ENCODE data around the gene TRAF3IP3.

DNA sequence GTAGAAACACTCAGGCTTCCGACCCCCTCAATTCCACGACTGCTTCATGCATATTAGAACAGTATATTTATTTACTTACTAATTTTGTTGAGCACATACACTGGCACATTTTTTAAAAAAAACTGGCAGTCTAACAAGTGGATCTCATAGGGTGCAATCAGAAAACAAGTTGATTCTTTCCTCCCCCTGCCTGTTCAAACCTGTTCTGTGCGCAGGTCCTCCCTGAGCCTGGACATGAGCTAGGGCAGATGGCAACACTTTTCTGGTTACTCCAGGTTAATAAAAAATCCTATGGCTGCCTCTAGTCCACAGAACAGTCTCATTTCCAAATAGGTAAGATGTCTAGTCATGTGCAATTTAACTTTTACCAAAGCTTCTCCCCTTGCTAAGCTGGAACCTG is 32.6 kb upstream of the TRAF3IP3 start:
- TF ChIP-seq, protein P1, sequence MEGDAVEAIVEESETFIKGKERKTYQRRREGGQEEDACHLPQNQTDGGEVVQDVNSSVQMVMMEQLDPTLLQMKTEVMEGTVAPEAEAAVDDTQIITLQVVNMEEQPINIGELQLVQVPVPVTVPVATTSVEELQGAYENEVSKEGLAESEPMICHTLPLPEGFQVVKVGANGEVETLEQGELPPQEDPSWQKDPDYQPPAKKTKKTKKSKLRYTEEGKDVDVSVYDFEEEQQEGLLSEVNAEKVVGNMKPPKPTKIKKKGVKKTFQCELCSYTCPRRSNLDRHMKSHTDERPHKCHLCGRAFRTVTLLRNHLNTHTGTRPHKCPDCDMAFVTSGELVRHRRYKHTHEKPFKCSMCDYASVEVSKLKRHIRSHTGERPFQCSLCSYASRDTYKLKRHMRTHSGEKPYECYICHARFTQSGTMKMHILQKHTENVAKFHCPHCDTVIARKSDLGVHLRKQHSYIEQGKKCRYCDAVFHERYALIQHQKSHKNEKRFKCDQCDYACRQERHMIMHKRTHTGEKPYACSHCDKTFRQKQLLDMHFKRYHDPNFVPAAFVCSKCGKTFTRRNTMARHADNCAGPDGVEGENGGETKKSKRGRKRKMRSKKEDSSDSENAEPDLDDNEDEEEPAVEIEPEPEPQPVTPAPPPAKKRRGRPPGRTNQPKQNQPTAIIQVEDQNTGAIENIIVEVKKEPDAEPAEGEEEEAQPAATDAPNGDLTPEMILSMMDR (conservative IDR thresholded peaks at IDR 0.05 in 1 of 2, IDR thresholded peaks at IDR 0.05 in 1 of 2; ENCODE audit: low read depth in 1 of 2, low read length in 2 of 2): no peak
- TF ChIP-seq EZH2 (IDR thresholded peaks at IDR 0.05; ENCODE audit: low read length, missing control alignments): no peak

Measured in fibroblast of lung (primary cell).